ENCODE measurements around the gene ATRNL1. TPM values are rescaled to one million over a fixed set of nuclear protein-coding genes. Genes with fewer than 3 reads are reported as not detected.

ATRNL1 gene
- polyA plus RNA-seq, 1 donor from 2014 or later = 47.8 TPM

DNA sequence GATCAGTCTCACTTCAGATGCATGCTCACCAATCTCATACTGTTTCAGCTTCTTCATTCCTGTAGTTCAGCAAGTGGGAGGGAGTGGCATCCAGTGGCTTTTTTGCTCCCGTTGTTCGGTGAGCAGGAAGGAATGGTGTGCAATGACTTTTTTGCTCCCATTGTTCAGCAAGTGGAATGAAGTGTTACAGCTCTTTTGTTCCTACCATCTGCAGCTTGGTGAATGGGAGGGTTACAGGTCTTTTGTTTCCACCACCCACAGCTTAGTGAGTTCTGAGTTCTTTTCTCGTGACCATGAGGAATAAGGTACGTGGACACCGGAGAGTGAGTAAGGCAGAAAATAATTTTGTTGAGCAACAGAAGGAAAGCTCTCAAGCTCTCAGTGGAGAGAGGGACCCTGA lies 363.6 kb downstream of the ATRNL1 start:
- H3K27ac ChIP-seq (ENCODE audit: low read length) = no peak overlapping the region
- no peak overlapping the region for H2AFZ ChIP-seq (ENCODE audit: low read depth, low read length)

GRCh38 chr10:115483294-115483693 lies 390.1 kb downstream of the ATRNL1 start:
- no peak overlapping the region for H3K27ac ChIP-seq (ENCODE audit: low read length)
- no peak overlapping the region for H2AFZ ChIP-seq (ENCODE audit: low read depth, low read length)
- H4K20me1 ChIP-seq (ENCODE audit: insufficient read depth) = no peaks in the 10 kb centered on the region
- no peaks in the 10 kb centered on the region for H3K79me2 ChIP-seq (replicated peaks; ENCODE audit: insufficient read depth, low read length)
- no peak overlapping the region for H3K4me3 ChIP-seq (ENCODE audit: low read length)
- H3K27me3 ChIP-seq (ENCODE audit: insufficient read depth, low read depth, low read length) = no peaks in the 10 kb centered on the region
- no peaks in the 10 kb centered on the region for H3F3A ChIP-seq (ENCODE audit: insufficient read depth, low read length, poor library complexity, severe bottlenecking)
- H3K9me3 ChIP-seq (ENCODE audit: low read length) = no peaks in the 10 kb centered on the region
- TF ChIP-seq EP300 (conservative IDR thresholded peaks at IDR 0.05; ENCODE audit: poor library complexity, severe bottlenecking) (no peak), POLR2AphosphoS5 (IDR thresholded peaks at IDR 0.05) (no peak), MXI1 (conservative IDR thresholded peaks at IDR 0.05; ENCODE audit: poor library complexity, severe bottlenecking) (no peak), TAF1 (IDR thresholded peaks at IDR 0.05; ENCODE audit: low read depth) (no peak), RAD21 (conservative IDR thresholded peaks at IDR 0.05) (no peak), SMC3 (conservative IDR thresholded peaks at IDR 0.05; ENCODE audit: poor library complexity) (no peak), EZH2 (IDR thresholded peaks at IDR 0.05; ENCODE audit: borderline replicate concordance, insufficient read depth, low read length, poor library complexity, severe bottlenecking) (no peak)
- TF ChIP-seq, protein P1, sequence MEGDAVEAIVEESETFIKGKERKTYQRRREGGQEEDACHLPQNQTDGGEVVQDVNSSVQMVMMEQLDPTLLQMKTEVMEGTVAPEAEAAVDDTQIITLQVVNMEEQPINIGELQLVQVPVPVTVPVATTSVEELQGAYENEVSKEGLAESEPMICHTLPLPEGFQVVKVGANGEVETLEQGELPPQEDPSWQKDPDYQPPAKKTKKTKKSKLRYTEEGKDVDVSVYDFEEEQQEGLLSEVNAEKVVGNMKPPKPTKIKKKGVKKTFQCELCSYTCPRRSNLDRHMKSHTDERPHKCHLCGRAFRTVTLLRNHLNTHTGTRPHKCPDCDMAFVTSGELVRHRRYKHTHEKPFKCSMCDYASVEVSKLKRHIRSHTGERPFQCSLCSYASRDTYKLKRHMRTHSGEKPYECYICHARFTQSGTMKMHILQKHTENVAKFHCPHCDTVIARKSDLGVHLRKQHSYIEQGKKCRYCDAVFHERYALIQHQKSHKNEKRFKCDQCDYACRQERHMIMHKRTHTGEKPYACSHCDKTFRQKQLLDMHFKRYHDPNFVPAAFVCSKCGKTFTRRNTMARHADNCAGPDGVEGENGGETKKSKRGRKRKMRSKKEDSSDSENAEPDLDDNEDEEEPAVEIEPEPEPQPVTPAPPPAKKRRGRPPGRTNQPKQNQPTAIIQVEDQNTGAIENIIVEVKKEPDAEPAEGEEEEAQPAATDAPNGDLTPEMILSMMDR (IDR thresholded peaks at IDR 0.05; ENCODE audit: poor library complexity, severe bottlenecking) = no peak
- TF ChIP-seq, protein P2, sequence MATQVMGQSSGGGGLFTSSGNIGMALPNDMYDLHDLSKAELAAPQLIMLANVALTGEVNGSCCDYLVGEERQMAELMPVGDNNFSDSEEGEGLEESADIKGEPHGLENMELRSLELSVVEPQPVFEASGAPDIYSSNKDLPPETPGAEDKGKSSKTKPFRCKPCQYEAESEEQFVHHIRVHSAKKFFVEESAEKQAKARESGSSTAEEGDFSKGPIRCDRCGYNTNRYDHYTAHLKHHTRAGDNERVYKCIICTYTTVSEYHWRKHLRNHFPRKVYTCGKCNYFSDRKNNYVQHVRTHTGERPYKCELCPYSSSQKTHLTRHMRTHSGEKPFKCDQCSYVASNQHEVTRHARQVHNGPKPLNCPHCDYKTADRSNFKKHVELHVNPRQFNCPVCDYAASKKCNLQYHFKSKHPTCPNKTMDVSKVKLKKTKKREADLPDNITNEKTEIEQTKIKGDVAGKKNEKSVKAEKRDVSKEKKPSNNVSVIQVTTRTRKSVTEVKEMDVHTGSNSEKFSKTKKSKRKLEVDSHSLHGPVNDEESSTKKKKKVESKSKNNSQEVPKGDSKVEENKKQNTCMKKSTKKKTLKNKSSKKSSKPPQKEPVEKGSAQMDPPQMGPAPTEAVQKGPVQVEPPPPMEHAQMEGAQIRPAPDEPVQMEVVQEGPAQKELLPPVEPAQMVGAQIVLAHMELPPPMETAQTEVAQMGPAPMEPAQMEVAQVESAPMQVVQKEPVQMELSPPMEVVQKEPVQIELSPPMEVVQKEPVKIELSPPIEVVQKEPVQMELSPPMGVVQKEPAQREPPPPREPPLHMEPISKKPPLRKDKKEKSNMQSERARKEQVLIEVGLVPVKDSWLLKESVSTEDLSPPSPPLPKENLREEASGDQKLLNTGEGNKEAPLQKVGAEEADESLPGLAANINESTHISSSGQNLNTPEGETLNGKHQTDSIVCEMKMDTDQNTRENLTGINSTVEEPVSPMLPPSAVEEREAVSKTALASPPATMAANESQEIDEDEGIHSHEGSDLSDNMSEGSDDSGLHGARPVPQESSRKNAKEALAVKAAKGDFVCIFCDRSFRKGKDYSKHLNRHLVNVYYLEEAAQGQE (IDR thresholded peaks at IDR 0.05; ENCODE audit: borderline replicate concordance) = no peak
- no peak overlapping the region for H3K4me2 ChIP-seq (ENCODE audit: low read length)
- no peak overlapping the region for H3K9ac ChIP-seq (ENCODE audit: low read length)
- no peaks in the 10 kb centered on the region for H3K9me2 ChIP-seq (ENCODE audit: insufficient read depth, low read length)
- H3K36me3 ChIP-seq (ENCODE audit: insufficient read depth, low read length) = no peaks in the 10 kb centered on the region

More for the DNA sequence above, 363.6 kb downstream of the ATRNL1 start:
- no peaks in the 10 kb centered on the region for H4K20me1 ChIP-seq (ENCODE audit: insufficient read depth)
- TF ChIP-seq TAF1 (IDR thresholded peaks at IDR 0.05; ENCODE audit: low read depth) (no peak), SMC3 (conservative IDR thresholded peaks at IDR 0.05; ENCODE audit: poor library complexity) (no peak), MXI1 (conservative IDR thresholded peaks at IDR 0.05; ENCODE audit: poor library complexity, severe bottlenecking) (no peak), RAD21 (conservative IDR thresholded peaks at IDR 0.05) (no peak), EZH2 (IDR thresholded peaks at IDR 0.05; ENCODE audit: borderline replicate concordance, insufficient read depth, low read length, poor library complexity, severe bottlenecking) (no peak), EP300 (conservative IDR thresholded peaks at IDR 0.05; ENCODE audit: poor library complexity, severe bottlenecking) (no peak), POLR2AphosphoS5 (IDR thresholded peaks at IDR 0.05) (no peak)
- TF ChIP-seq, protein P2 (IDR thresholded peaks at IDR 0.05; ENCODE audit: borderline replicate concordance) = no peak
- TF ChIP-seq, protein P1 (IDR thresholded peaks at IDR 0.05; ENCODE audit: poor library complexity, severe bottlenecking) = no peak
- no peaks in the 10 kb centered on the region for H3K36me3 ChIP-seq (ENCODE audit: insufficient read depth, low read length)
- no peak overlapping the region for H3K9ac ChIP-seq (ENCODE audit: low read length)
- no peaks in the 10 kb centered on the region for H3K27me3 ChIP-seq (ENCODE audit: insufficient read depth, low read depth, low read length)
- H3F3A ChIP-seq (ENCODE audit: insufficient read depth, low read length, poor library complexity, severe bottlenecking) = no peaks in the 10 kb centered on the region
- H3K9me2 ChIP-seq (ENCODE audit: insufficient read depth, low read length) = no peaks in the 10 kb centered on the region
- no peak overlapping the region for H3K4me2 ChIP-seq (ENCODE audit: low read length)
- no peaks in the 10 kb centered on the region for H3K79me2 ChIP-seq (replicated peaks; ENCODE audit: insufficient read depth, low read length)
- no peaks in the 10 kb centered on the region for H3K9me3 ChIP-seq (ENCODE audit: low read length)
- no peak overlapping the region for H3K4me3 ChIP-seq (ENCODE audit: low read length)
